GM19395 (cell line): ENCODE measurements around the gene AGTPBP1.
A peak's percentile ranks its signal among the peaks of the same experiment; 100 is the strongest.
"Not testable (repeated sequence)": the region's sequence is repeated elsewhere in the genome, so short reads cannot be mapped to it uniquely, and the experiment has no call there.

Experiments used
- ATAC-seq: cut with Tn5 transposase; IDR thresholded peaks from one replicate; pipeline ENCODE4 v1.9.1; 2021; ENCODE audit warnings: mild to moderate bottlenecking, moderate library complexity; ENCODE audit not compliant: unreplicated experiment

AGTPBP1 gene, protein sequence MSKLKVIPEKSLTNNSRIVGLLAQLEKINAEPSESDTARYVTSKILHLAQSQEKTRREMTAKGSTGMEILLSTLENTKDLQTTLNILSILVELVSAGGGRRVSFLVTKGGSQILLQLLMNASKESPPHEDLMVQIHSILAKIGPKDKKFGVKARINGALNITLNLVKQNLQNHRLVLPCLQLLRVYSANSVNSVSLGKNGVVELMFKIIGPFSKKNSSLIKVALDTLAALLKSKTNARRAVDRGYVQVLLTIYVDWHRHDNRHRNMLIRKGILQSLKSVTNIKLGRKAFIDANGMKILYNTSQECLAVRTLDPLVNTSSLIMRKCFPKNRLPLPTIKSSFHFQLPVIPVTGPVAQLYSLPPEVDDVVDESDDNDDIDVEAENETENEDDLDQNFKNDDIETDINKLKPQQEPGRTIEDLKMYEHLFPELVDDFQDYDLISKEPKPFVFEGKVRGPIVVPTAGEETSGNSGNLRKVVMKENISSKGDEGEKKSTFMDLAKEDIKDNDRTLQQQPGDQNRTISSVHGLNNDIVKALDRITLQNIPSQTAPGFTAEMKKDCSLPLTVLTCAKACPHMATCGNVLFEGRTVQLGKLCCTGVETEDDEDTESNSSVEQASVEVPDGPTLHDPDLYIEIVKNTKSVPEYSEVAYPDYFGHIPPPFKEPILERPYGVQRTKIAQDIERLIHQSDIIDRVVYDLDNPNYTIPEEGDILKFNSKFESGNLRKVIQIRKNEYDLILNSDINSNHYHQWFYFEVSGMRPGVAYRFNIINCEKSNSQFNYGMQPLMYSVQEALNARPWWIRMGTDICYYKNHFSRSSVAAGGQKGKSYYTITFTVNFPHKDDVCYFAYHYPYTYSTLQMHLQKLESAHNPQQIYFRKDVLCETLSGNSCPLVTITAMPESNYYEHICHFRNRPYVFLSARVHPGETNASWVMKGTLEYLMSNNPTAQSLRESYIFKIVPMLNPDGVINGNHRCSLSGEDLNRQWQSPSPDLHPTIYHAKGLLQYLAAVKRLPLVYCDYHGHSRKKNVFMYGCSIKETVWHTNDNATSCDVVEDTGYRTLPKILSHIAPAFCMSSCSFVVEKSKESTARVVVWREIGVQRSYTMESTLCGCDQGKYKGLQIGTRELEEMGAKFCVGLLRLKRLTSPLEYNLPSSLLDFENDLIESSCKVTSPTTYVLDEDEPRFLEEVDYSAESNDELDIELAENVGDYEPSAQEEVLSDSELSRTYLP

DNA sequence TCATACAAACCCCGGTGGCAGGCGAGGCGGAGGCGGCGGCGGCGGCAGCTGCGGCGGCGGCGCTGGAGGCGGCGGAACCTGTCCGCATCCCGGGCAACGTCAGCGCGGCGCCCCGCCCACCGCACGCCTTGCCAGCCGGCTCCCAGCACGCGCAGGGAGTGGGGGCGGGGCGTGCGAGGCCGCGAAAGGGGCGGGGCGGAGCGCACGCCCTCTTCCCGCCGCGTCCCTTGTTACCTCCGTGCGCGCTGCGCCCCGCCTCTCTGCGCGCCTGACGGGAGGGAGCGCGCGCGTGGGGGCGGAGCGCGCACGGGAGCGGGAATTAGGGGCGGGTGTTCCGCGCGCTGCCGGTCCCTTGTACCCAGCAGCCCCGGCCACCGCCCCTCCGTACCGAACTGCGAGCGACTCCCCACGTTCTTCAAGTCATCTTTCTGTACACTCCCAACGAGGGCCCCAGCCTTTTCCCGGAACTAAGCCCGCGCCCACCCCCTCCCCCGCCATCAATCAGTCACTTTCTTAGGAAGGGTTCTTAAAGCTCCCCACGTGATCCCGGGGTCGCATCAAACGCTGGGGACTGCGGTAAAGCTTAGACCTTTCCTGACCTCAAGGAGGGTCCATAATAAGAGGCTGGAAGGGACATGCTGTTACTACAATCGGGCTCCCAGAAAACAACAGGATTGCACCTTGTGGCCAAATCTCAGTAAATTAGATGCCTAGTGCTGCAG, at the start of gene AGTPBP1:
AGTPBP1 (minus strand) TSS at position 80 of the 722 bp plus-strand sequence. CDS start 29,421 bp downstream, outside the sequence.
- peak; percentile 78 for ATAC-seq

DNA sequence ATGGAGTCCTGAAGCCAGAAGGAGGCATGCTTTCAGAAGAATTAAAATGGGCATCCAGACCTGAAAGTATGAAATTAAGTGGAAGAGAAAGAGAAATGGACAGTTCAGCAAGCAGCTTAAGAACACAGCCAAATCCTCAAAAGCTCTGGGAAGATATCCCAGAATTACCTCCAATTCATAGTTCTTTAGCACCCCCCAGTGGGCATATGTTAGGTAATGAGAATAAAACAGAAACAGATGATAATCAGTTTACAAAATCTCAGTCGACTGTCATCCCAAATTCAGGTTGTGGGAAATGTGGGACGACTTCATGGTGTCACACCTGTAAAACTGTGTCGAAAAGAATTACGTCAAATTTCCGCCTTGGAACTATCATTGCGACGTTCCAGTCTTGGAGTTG, 44.4 kb upstream of the AGTPBP1 start:
- ATAC-seq, result not testable (repeated sequence)

DNA sequence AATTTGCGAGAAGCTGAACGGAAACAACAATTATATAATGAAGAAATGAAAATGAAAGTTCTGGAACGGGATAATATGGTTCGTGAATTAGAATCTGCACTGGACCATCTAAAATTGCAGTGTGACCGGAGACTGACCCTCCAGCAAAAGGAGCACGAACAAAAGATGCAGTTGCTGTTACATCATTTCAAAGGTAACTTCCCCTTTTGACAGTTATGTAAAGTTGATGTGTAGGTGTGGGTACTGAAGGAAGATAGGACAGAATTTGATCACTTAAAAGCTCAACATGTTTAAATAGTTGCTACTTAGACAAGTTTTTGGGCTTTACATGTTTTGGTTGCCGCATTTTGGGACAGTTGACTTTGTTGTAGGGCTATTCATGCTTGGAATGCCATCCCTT, 32.1 kb upstream of the AGTPBP1 start:
- ATAC-seq, result not testable (repeated sequence)

DNA sequence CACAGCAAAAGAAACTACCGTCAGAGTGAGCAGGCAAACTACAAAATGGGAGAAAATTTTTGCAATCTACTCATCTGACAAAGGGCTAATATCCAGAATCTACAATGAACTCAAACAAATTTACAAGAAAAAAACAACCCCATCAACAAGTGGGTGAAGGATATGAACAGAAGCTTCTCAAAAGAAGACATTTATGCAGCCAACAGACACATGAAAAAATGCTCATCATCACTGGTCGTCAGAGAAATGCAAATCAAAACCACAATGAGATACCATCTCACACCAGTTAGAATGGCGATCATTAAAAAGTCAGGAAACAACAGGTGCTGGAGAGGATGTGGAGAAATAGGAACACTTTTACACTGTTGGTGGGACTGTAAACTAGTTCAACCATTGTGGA, 20.0 kb upstream of the AGTPBP1 start:
- ATAC-seq, result not testable (repeated sequence)

DNA sequence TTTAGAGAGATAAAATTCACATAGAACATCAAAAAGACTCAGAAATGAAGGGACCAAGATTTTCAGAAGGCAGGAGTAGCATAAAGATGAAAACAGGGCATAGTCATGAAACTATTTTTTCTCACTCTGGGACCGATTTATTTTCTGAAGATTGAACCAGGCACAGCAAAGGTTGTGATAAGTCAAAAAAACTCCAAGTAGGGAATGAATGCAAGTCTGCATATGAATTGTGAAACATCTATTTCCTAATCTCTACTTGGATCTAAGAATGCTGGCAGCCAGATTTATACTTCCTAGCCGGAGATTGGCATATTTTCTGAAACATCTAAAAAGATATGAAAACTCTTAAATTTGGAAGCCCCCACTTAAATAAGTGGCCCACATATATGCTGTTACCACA, 16.0 kb upstream of the AGTPBP1 start:
- not testable (repeated sequence) for ATAC-seq

DNA sequence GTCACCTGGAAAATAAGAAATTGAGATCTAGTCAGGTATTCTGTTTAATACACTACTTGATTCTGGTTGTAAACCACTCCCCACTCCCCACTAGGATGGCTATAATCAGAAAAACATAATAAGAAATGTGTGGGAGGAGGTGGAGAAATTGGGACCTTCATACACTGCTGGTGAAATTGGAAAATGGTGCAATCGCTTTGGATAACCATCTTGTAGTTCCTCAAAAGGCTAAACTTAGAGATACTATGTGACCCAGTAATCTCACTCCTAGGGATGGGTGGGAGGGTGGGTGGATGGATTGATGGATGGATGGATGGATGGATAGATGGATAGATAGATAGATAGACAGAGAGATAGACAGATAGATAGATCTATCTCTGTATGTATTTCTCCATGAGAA, 14.5 kb upstream of the AGTPBP1 start:
- ATAC-seq, result not testable (repeated sequence)

DNA sequence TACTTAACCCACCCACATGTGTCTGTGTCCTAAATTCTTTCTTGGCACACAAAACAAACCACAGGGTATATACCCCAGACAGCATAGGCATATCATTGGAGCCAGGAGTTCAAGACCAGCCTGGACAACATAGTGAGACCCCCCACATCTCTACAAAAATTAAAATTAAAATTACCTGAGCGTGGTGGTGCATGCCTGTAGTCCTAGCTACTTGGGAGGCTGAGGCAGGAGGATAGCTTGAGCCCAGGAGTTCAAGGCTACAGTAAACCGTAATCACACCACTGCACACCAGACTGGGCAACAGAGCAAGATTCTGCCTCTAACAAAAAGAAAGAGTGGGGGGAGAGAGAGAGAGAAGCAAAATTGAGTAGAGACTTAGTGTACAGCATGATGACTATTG, 4.6 kb upstream of the AGTPBP1 start:
- ATAC-seq, result no peak

DNA sequence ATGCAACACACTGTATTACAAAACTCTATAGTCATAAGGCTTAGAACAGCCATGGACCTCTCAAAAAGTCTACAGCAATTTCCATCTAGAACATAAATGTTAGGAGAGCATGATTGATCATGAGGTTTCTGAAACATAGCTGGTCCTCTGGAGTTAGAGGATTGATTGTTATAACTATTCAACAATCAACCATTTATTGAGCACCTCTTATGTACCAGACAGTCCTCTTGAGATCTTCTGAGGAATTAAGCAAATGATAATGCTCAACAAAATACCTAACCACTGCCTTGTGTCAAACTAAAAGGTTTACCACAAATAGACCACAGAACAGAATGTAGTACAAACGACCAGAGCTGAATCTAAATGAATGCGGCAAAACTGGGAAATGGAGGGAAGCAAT, 3.4 kb upstream of the AGTPBP1 start:
- no peak for ATAC-seq

DNA sequence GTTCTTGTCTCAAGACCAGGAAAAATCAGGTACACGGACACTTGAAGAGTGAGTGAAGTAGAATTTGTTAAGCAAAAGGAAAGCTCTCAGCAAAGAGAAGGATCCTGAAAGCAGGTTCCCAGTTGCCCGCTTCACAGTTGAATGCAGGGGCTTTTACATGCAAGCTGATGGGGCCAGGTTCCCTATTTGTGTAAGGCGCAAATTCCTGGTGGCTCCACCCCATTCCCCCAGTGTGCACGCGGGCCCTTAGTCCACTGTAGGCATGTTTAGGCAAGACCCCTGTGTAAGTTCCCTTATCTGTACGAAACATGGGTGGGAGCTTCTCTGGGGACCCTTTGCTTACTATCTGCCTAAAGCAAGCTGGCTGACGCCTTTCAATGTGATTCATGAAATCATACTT, 2.7 kb upstream of the AGTPBP1 start:
- ATAC-seq, result no peak

DNA sequence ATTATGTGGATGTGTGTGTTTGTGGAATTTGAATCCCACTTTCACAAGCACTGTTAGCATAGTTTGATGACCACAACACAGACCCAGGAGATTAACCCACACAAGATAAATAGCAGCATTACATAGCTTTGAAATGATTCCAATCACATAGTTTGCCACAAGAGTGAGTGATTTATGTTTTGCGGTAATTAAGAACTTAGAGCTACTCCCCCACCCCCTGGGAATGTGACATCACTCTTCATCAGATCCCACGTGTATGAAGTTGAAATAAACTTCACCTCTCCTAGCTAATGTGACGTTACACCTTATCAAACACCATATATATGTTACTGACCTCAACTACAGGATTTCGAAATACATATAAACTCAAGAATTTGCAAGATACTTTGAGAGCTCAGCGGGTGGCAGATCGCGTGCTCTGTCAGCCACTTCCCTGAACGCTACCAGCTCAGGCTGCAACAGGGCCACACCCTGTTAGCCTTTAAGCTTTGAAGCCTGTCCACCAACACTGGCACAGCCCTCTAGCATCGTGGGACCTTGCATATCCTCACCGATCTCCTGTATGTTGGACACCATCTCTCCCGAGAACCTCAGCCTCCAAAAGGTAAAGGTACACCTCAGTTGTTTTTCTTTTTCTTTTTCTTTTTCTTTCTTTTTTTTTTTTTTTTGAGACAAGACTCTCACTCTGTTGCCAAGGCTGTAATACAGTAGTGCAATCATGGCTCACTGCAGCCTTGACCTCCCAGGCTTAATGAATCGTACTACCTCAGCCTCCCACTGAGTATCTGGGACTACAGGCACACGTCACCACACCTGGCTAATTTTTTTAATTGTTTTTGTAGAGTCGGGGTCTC, 1.7 kb upstream of the AGTPBP1 start:
- no peak for ATAC-seq

DNA sequence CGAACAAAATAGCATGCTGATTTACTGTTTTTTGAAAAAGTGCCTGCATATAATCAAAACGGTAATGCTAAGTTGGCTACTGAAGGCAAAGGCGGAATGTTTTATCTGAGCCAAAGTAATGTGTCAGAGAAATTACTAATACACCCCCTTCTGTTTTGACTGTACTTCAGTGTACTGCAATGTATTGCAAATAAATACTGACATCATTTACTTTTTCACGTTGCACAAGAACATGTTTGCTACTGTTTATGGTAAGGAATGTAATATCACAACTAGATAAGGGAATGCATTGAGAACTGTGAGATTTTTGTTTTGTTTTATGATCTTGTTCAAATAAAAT, 813 bp upstream of the AGTPBP1 start:
- peak; percentile 3 for ATAC-seq

DNA sequence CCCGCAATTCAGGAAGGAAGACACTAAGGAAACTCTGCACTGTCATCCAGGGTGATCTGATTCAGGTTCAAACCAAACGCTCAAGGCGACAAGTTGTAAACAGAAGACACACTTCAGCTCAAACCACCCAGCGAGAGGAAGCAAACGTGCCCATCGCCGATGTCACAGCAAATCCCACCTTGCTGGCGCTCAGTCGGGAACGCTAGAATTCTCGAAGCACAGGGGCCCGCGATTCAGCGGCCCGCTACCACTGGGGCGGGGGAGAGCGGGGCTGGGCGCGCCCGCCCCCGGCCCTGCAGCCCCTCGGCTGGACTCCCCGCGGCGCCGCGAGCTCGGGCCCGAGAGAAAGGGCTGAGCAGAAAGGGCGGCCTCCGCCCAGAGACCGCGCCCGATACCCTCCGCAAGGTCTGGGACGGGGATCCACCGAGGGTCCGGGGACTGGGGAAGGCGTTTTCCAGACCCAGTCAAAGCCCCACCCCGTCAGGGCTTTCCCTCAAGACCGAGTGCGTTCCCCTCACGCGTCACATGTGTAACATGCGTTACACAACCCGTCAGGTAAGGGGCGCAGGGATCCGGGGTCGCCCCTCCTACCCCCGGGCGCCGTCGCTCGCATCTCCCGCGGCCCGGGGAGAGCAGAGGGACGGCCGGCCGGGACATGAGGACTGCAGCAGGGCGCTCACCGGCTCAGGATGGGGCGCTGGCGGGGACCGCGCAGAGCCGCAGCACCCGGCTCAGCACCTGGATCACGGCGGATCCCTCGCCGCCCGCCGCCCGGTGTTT, 469 bp downstream of the AGTPBP1 start:
- peak; percentile 59 for ATAC-seq

DNA sequence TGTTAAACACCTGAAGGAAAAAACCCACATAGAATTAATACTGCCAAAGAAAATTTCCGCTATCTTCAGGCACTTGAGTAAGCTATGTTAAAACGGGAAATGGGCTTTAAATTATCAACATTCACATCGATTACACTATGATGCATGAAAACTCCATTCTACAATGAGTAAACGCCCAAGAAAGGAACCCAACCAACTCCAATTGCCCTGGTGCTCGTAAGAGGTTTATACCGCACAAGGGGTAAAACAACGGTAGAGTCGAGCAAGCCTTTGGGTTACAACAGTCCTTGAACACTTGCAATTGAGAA, 1.0 kb downstream of the AGTPBP1 start:
- ATAC-seq, result no peak

DNA sequence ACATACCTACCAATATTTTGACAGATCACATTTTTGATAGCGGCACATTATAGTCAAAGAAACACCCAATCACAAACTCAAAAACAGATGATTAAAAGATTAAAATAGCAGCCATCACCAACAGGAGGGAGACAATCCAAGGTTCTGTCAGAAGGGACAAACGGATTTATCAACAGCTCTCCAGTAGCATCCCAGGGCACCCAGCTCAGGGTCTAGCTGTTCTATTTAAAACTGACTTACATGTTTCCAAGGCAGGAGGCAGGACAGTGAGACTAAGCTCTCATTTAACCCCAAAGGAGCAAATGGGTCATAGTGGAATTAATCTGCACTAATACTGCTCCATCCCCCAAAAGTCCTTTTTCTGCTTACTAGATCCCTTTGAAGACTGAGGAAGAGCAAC, 3.2 kb downstream of the AGTPBP1 start:
- no peak for ATAC-seq

DNA sequence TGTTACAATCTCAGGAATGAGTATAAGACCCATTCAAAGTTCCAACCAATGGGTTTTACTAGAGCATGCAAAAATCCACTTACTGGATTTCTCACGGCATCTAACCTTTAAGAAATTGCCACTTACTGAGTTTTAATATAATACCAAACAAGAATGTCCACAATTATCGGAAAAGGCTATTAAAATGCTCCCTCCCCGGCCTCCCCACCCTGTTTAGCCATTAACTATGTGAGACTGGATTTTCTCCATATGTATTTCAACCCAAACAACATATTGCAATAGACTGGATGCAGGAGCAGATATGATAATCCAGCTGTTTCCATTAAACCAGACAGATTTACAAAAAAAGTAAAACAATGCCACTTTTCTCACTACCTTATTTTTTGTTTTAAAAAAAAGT, 4.1 kb downstream of the AGTPBP1 start:
- no peak for ATAC-seq

DNA sequence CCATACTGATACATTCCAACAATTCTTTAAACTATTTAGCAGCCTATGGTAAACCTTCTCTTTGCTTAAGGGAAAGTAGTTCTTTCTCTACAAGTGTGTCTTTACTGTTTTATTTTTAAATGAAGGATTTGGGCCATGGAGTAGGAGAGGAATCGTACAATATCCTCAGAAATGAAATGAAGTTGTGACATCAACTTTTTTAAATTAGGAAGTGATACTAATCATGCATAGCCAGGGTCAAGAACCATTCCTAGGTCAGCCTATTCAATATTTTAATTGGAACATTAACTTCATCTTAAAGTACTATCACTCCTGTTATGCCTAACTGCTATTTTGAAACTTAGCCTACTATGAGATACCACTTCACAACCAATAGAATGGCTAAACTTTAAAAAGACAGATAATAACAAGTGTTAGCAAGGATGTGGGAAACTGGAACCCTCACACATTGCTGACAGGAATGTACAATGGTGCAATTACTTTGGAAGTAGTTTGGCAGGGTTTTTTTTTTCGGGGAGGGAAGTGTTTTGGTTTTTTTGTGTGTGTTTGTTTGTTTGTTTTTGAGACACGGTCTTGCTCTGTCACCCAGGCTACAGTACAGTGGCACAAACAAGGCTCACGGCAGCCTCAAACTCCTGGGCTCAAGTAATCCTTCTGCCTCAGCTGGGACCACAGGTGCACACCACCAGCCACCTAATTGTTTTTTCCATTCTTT, 10.7 kb downstream of the AGTPBP1 start:
- no peak for ATAC-seq

DNA sequence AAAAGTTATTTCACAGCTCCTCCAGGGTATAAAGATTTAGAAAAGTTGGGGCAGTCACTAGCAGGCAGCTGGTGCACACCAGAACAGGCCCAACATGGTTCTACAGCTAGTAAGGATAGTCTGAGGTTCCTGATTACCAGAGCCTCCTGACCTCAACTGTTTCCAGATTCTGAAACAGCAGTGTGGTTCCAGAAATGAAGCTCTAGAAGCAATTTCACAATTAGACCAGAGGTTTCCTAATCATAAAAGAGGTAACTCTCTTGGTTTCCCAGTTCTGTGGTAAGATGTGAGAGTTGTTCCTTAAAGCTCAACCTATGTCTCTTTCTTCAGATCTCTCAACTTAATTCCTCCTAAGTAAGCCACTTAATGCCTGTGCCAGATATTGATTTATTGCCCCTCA, 11.9 kb downstream of the AGTPBP1 start:
- peak; percentile 61 for ATAC-seq

DNA sequence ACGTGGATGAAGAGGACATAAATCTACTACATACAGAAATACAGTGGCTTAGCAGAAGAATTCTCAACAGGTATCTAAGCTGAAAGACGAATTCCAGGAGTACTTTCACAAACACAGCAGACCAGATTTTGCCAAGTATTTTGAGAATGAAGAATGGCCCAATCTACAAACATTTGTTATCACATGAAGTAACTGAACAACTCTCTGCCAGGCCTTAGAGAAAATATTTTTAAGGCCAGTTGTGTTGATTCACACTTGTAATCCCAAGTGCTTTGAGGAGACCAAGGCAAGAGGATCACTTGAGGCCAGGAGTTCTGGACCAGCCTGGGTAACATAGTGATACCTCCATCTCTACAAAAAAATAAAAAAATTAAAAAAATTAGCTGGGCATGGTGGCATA, 14.3 kb downstream of the AGTPBP1 start:
- no peak for ATAC-seq

DNA sequence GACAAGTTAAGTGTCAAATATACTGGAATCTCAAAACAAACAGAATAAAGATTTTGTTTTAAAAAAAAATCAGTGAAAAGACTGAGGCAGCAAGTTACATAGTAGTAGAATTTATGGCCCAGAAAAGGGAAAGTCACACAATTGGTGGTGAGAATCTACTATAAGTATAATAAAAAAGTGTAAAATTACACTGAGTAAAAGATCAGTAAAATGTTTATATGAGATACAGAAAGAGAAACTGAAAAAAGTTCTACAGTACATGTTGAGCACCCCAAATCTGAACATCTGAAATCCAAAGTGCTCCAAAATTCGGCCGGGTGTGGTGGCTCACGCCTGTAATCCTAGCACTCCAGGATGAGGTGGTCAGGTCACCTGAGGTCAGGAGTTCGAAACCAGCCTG, 15.0 kb downstream of the AGTPBP1 start:
- ATAC-seq, result no peak
